ENCODE results near the gene CMTM4.
"Not testable (repeated sequence)": the region's sequence is repeated elsewhere in the genome, so short reads cannot be mapped to it uniquely, and the experiment has no call there.

The CMTM4 gene

DNA sequence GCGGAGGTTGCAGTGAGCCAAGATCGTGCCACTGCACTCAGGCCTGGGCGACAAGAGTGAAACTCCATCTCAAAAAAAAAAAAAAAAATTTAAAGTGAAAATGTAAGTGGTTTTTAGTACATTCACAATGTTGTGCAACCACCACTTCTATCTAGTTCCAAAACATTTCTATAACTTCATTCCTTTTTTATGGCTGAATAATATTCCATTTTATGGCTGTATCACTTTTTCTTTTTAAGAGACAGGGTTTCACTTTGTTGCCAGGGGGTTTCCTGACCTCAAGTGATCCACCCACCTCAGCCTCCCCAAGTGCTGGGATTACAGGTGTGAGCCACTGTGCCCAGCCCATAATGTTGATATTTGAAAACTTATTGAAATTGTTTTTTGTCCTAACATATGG lies 103.7 kb downstream of the CMTM4 start:
- DNase-seq (ENCODE audit: low read depth in 2 of 2): no peak

DNA sequence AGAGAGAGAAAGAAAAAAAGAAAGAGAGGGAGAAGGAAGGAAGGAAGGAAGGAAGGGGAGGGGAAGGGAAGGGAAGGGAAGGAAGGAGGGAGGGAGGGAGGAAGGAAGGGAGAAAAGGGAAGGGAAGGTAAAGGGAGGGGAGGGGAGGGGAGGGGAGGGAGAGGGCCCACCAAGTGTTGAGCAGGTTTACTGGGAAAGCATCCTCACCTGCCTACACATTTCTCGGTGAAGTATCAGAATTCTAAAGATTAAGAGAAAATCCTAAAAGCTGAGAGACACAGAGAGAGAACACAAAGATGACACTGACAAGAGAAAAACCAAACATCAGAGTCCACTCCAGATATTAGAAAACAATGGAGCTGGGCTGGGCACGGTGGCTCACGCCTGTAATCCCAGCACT lies 104.3 kb downstream of the CMTM4 start:
- DNase-seq (ENCODE audit: low read depth in 2 of 2): no peak

DNA sequence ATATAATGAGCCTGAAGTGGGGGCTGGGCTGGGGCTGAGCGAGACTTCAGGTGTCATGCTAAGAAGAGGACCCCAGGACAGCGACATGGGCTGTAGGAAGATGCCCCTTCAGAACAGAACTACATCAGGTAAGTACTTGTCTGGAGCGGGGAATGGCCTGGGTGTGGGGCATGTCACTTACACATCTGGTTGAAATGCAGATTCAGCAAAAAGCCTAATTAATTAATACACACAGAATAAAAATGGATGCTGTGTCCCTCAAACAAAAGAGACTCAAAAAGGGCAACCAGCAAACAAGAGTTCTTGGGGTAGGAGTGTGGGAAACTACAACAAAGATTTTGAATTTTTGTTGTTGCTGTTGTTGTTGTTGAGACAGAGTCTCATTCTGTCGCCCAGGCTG lies 105.5 kb downstream of the CMTM4 start:
- DNase-seq (ENCODE audit: low read depth in 2 of 2): no peak

DNA sequence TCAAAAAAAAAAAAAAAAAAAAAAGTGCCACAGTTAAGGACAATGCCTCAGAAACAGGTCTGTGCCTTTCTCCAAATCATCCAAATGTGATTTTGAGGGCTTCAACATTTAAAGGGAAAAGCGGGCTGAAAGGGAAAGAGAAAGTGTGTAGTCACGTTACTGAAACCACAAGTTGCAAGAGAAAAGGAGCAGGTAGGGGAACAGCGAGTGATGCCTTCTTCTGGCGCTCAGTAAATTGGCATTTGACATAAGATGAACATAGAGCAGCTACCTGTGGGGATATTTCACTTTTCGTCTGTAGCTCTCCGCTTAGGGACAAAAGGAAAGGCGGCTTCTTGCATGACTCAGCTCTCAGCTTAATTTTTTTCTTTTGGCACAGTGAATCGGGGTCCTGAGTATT lies 106.2 kb downstream of the CMTM4 start:
- DNase-seq (ENCODE audit: low read depth in 2 of 2): no peak

DNA sequence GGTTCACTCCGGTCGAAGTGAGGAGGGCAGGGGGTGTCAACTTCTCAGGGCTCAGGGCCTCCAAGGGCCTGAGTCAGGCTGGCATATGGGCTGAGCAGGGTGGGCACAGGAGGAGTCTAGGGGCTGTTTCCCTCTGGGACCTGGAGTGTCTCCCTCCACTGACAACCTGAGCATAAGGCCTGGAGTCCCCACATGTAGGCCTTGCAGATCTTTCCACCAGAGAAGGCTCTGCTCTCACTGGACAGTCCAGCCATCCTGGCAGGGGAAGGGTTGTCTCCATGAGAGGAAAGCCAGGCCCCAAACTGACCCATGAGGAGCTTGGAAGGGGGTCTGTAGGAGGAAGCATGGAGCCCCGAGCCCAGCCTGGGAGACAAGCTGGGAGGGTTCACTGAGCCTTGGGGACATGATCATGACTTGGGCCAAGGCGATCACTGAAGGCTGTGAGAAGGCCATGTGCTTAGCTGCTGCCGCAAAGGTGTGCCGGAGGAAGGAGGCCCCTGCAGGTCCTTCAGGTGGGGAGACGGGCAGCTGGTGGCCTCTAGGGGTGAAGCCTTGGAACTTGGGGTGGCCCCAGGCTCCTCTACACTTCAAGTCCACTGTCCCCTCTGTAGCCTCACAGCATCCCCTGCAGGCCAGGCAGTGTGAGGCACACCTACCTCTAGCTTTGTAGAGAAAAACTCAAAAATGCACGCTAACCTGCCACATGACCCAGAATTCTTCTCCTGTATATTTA lies 107.4 kb downstream of the CMTM4 start:
- DNase-seq (ENCODE audit: low read depth in 2 of 2): peak; percentile 39 to 44

DNA sequence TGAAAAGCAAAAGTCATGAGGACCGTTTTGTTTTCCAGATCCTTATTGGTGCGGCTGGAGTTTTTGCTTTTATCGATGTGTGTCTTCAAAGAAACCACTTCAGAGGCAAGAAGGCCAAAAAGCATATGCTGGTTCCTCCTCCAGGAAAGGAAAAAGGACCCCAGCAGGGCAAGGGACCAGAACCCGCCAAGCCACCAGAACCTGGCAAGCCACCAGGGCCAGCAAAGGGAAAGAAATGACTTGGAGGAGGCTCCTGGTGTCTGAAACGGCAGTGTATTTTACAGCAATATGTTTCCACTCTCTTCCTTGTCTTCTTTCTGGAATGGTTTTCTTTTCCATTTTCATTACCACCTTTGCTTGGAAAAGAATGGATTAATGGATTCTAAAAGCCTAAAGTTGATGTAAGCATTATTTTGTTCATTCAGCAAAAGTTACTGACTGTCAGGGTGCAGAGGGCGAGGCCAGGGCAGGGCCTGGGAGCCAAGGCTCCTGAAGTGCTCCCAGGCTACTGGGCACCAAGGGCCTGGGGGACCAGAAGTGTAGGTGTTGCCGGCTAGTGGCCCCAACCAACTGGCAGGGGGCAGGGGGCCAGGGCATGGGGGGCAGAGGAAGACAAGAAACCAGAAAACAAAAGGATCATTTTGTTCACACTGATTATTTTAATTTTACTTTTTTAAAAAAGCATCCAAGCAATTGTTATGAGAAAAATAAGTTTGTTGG lies 108.5 kb downstream of the CMTM4 start:
- DNase-seq (ENCODE audit: low read depth in 2 of 2): no peak

DNA sequence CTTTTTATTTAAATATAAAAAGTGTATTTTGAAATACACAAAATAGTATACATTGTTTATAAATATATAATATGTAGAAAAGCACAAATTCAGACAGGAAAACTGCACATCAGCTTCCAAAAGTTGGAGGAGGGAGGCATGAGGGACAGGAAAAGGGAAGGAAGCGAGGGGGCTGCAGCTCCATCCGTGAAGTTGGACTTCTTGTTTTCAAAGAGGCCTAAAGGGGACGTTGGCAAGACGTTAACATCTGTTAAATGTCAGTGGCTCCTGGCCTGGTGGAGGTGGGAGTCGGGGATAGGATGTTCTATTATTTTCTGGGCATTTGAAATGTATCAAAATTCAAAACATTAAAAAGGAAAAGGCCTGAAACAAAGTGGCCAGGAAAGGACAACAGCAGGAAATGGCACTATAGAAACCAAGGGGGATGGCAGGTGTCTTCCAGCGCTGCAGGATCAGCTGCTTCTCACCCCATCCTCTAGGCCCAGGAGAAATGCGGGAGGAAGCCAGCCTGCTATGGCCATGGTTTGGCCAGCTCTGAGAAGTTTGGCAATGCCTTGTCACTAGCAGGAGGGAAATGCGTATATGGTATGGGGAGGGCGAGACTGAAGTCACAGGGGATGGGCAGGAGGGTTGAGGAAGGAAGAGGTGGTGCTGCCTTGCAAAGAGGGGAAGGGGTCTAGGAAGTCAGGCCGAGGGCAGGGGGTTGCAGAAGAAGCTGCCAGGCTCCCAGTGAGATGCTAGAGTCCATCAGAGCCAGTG lies 110.9 kb downstream of the CMTM4 start:
- no peak for DNase-seq (ENCODE audit: low read depth in 2 of 2)

DNA sequence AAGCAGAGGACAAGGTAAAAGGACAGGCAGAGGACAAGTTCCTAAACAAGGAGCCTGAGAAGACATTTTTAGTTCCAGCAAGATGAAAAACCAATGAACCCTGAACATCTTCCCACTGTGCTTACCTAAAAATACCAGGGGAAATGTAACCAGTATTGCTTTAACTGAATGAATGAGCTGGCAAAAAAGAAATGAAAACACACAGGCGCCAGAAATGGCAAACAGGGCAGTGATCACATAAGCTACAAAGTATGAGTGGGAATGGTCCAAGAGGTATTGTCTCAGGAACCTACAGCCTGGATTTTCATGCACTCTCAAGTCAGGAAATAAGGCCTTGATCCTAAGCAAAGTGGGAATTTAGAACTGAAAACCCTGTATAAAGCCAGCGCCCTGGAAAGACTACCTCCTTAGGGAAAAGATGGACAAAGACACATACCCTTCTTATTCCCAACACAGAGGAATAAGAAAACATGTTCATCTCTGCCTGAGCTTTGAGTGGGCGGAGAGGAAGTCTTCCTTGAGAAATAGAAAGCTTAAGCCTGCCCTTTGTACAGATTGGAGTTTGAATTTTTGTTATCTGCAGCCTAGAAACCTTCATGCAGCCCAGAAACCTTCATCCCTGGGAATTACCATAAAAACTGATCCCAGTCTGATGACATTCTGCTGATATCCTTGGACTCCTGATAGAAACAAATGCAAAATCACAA lies 115.1 kb downstream of the CMTM4 start:
- no peak for DNase-seq (ENCODE audit: low read depth in 2 of 2)

DNA sequence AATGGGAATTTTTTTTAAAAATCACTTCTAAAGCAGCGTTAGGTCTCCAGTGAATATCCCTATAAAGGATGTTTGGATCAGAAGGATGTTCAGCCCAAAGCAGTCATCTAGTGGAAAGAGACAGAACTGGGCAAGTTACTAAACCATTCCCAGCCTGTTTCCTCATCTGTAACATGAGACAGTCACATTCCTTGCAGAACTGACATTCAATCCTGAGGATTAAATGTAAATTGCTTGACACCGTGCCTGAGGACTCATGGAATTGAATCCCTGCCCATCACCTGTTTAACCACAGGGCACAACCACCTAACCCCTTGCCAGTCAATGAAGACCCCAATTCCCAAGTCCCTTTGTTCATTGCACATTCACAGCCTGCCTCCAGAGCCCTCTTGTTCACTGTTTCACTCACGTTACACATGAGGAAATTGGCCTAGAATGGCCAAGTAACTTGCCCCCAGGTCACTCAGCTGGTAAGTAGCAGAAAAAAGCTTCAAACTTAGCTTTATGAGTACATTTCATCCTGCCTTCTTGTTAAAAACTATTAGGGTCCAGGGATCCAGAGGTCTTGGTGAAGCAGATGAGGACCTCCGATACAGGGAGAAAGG lies 115.8 kb downstream of the CMTM4 start:
- no peak for DNase-seq (ENCODE audit: low read depth in 2 of 2)

DNA sequence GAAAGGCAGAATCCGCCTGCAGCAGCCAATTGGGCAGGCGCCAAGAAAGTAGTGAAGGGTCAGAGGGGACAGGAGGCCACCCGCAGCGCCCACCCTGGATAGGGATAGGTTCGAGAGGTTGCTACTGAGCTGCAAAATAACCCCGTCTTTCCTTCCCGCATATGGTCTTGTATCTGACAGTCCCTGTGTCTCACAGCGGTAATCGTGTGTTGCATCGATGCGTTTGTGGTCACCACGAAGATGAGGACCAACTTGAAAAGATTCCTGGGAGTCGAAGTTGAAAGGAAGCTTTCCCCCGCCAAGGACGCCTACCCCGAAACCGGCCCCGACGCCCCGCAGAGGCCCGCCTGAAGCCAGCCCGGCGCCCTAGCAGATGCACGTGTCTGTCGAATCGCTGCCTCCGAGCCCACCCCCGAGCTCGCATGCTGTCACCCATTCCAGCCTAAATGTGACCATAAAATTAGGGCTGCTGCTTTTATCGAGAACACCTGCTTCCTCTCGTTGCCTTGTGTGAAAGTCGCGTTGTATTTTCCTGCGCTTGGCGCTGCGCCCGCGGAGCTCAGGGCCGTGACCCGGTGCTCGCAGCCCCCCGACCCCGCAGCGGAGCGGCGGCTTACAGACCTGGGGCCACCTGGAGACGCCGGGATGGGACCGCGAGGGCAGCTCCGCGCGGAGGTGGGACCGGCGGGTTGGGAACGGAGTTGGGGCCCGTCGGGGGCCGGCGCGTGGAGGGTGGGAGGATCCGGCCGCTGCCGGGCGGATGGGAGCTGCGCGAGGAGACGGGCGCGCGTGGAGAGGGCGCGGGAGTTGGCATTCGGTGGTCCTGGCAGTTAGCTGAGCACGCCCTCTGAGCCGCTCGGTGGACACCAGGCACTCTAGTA lies 117.7 kb downstream of the CMTM4 start, which contains the start of gene CMTM2:
CMTM2 (plus strand) TSS at position 813 of the 881 bp plus-strand sequence. CDS start 145 bp downstream, outside the sequence.
- no peak for DNase-seq (ENCODE audit: low read depth in 2 of 2)

DNA sequence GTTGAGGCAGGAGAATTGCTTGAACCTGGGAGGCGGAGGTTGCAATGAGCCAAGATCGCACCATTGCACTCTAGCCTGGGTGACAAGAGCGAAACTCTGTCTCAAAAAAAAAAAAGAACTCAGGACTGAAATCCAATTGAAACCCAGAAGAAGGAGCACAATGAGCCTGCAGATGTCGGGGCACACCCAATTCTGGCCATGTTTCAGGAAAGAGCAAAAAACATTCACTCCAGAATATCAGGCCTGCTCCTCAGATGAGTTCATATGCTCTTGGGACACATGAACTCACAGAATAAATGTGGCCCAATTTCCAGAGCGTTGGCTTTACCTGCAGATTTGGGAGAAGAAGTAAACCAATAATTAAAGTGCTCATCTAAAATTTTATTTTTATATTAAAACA lies 120.2 kb downstream of the CMTM4 start:
- no peak for DNase-seq (ENCODE audit: low read depth in 2 of 2)

DNA sequence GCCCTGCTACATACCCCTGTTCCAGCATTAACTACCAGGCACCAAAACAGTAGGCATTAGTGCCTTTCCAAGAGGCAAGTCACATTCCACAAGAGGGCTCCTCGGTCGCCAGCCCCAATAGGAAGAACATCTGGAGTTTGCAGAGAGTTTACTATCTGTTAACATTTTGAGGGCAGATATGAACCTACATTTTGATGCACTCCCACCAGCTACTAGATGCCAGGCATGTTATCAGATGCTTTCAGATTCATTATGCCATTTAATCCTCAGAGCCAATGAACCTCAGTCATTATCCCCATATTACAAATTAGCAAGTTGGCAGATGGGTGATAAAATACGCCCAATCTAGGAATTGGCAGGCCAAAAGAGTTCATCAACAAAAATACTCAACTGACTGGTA lies 121.5 kb downstream of the CMTM4 start:
- DNase-seq (ENCODE audit: low read depth in 2 of 2): no peak

DNA sequence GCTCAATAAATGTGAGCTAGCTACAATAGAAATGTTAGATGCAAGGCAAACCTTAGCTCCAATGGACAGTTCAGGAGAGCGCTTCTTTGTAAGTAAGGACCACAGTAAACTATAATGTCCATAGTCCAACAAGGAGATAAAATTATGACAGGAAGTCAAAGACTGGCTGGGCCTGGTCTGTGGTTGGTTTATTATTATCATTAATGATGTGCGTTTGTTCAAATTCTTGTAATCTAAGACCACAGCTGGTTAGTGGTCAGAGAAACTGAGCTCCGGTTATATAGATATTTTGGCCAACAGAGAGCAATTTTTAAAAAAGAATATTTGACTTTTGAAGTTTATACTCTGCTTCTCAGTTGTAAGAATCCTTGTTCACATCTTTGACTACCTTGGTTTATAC lies 122.0 kb downstream of the CMTM4 start:
- no peak for DNase-seq (ENCODE audit: low read depth in 2 of 2)

DNA sequence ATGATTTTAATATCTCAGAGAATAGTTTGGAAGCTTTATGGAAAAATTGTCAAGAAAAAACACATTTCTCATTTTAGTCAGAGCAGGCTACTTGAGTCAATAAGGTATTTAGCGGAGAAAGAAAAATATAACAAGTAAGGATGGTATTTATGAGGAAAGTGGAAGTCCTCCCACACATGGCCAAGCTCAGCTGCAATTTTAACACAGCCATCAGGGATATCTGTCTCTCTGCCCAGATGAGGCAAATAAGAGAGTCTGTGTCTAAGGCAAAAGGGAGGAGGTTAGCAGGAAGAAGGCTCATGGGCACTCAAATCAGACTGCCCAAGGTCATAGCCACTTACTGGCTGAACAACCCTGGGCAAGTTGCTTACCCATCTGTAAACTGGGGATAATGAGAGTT lies 122.5 kb downstream of the CMTM4 start:
- no peak for DNase-seq (ENCODE audit: low read depth in 2 of 2)

DNA sequence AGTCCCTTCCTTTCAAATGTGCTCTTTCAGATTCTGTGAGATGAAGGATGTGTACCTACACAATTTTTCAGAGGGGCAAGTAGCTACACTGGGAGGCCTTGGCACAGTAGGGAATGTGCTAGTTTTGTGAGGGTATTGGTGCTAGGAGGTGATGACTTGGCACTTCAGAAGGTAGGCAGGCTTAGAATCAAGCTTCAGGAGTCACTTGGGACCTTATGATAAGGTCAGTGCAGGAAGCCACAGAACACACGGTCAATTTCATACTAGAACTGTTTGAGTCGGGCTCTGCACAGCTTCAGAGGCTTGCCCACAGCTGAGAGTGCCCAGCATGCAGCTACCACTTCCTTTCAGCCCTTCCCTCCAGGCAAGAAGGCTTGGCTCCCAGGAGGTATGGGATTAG lies 124.2 kb downstream of the CMTM4 start:
- DNase-seq (ENCODE audit: low read depth in 2 of 2): no peak

DNA sequence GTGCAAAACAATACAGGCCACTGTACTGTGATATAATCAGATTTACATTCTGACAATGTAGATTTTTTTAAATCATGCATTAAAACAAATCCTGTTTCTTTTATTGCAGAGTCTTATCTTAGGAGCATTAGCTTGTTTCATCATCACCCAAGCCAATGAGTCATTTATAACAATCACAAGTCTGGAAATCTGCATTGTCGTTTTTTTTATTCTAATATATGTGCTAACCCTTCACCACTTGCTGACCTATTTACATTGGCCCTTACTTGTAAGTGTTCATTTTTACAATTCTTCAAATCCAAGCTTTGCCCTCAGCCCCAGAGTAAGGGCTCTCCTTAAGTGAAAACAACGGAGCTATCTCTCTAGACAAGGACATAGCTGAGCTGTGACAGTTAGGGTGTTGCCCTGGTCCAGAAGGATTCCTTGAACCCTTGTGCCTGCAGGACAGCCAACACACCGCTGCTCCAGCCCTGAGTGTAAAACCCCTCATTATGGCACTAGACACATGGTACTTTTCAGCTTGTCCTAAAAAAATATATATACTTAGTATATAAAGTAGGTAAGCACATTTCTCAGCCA lies 126.6 kb downstream of the CMTM4 start:
- no peak for DNase-seq (ENCODE audit: low read depth in 2 of 2)

DNA sequence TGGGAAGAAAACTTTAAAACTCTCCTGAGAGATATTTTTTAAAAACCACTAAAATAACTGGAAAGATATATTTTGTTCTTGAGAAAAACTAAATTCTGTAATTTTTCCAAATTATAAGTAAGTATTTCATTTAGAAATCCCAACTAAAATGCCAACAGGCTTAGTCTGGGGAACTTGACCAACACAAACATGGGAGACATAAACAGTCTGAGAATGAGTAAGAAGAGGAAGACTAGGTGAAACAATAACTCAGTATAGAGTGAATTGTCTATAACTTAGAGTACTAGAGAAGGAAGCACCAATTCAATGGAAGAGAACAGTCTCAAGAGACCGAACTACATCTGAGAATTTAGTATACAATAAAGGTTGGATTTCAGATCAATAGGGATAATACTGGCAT lies 127.4 kb downstream of the CMTM4 start:
- no peak for DNase-seq (ENCODE audit: low read depth in 2 of 2)

DNA sequence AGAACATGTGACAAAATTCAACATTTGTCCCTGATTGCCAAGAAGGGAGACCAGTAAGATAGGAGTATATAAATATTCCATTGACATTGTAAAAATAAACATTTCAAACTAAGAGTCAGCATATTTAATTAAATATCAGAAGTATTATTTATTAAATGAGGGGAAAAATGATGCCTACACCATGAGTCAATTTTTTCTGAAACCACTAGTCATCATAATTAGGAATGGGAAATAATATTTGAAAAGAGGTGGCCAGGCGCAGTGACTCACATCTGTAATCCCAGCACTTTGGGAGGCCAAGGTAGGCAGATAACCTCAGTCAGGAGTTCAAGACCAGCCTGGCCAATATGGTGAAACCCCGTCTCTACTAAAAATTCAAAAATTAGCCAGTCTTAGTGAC lies 128.2 kb downstream of the CMTM4 start:
- no peak for DNase-seq (ENCODE audit: low read depth in 2 of 2)

DNA sequence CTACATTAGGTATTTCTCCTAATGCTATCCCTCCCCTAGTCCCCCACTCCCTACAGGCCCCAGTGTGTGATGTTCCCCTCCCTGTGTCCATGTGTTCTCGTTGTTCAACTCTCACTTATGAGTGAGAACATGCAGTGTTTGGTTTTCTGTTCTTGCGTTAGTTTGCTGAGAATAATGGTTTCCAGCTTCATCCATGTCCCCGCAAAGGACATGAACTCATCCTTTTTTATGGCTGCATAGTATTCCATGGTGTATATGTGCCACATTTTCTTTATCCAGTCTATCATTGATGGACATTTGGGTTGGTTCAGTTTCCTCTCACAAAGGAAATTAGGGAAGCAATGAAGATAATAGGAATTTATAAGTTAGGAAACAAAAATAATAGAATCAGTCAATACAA lies 129.3 kb downstream of the CMTM4 start:
- not testable (repeated sequence) for DNase-seq (ENCODE audit: low read depth in 2 of 2)
